ENCODE measurements around the gene HK2.
"Not testable (repeated sequence)": the region's sequence is repeated elsewhere in the genome, so short reads cannot be mapped to it uniquely, and the experiment has no call there.

The HK2 gene

DNA sequence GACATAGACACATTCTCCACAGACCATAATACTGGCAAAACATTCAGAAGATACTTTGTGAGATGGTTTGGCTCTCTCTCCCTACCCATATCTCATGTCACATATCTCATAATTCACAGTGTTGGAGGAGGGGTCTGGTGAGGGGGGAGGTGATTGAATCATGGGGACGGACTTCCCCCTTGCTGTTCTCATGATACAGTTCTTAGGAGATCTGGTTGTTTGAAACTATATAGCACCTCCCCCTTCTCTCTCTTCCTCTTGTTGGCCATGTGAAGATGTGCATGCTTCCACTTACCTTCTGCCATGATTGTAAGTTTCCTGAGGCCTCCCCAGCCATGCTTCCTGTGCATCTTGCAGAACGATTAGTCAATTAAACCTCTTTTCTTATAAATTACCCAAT is 61.1 kb downstream of the HK2 start:
- no peak overlapping the region for H3K27ac Mint-ChIP-seq
- no peaks in the 10 kb centered on the region for H3K27me3 Mint-ChIP-seq (ENCODE audit: low read depth)
- no peaks in the 10 kb centered on the region for H3K4me1 Mint-ChIP-seq (ENCODE audit: low read depth)
- no peak for DNase-seq (ENCODE audit: low spot score)
- H3K4me3 Mint-ChIP-seq = no peak overlapping the region
- H3K9me3 Mint-ChIP-seq = peaks cover 7% of the 10 kb centered on the region
- H3K36me3 Mint-ChIP-seq (ENCODE audit: low read depth) = peaks cover 57% of the 10 kb centered on the region

DNA sequence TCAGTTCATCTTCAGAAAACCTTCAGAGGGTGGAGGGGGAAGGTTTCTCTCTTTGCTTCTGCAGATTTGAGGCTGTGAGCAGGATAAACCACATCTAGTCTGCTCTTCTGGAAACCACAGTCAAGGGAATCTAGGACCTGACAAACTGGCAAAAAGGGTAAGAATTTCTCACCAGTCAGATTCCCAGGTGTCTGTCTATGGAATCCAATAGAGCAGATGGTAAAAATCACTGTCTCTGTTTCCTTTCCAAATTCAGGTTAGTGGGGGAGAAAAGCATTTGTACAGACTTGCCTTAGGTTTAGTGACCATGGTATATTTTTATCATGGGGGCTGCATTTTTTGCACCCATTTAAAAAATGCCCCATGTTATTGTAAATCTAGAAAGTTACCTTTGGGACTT is 62.3 kb downstream of the HK2 start:
- H3K4me3 Mint-ChIP-seq = no peak overlapping the region
- H3K27me3 Mint-ChIP-seq (ENCODE audit: low read depth) = no peaks in the 10 kb centered on the region
- no peak overlapping the region for H3K27ac Mint-ChIP-seq
- H3K4me1 Mint-ChIP-seq (ENCODE audit: low read depth) = no peaks in the 10 kb centered on the region
- H3K36me3 Mint-ChIP-seq (ENCODE audit: low read depth) = peaks cover 46% of the 10 kb centered on the region
- peaks cover 7% of the 10 kb centered on the region for H3K9me3 Mint-ChIP-seq
- no peak for DNase-seq (ENCODE audit: low spot score)

DNA sequence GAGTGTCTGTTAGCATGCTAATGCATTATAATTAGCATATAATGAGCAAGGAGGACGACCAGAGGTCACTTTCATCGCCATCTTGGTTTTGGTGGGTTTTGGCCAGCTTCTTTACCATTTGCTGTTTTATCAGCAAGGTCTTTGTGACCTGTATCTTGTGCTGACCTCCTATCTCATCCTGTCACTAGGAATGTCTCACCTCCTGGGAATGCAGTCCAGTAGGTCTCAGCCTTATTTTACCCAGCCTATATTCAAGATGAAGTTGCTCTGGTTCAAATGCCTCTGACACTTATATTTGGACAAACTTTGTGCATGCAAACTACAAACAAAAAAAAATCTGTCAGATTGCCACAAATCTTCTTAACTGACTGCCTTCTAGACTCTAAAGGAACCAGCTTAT is 66.3 kb downstream of the HK2 start:
- H3K4me1 Mint-ChIP-seq (ENCODE audit: low read depth); H3K9me3 Mint-ChIP-seq; H3K27ac Mint-ChIP-seq; DNase-seq (ENCODE audit: low spot score); H3K27me3 Mint-ChIP-seq (ENCODE audit: low read depth); H3K4me3 Mint-ChIP-seq: not testable (repeated sequence)
- H3K36me3 Mint-ChIP-seq (ENCODE audit: low read depth) = peaks cover 17% of the 10 kb centered on the region

DNA sequence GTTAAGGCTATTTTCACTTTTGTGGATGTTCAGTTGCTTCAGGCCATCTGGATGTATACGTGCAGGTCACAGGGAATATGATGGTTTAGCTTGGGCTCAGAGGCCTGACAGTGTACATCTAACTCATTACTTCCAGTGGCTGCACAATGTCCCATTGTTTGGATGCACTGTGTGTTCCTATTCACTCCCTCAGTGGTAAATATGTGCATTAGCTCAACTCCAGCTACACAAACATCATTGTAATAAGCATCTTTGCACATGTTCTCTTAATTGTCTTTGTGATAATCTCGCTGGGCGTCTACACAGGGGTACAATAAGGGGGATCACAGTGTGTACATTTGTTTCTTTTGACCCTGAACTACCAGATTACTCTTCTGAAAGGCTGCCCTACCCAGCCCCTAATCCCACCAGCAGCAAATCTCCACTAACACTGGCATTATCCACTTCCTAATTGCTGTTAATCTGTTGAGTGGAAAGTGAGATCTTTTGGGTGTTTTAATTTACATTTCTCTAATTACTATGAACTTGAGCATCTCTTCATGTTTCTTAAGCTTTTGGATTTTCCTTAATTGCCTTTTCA is 68.4 kb downstream of the HK2 start:
- Mint-ChIP-seq H3K27me3 (ENCODE audit: low read depth) (peaks cover 7% of the 10 kb centered on the region), H3K36me3 (ENCODE audit: low read depth) (peaks cover 2% of the 10 kb centered on the region), H3K27ac (no peak overlapping the region), H3K9me3 (no peaks in the 10 kb centered on the region), H3K4me1 (ENCODE audit: low read depth) (no peaks in the 10 kb centered on the region), H3K4me3 (no peak overlapping the region)
- no peak for DNase-seq (ENCODE audit: low spot score)

DNA sequence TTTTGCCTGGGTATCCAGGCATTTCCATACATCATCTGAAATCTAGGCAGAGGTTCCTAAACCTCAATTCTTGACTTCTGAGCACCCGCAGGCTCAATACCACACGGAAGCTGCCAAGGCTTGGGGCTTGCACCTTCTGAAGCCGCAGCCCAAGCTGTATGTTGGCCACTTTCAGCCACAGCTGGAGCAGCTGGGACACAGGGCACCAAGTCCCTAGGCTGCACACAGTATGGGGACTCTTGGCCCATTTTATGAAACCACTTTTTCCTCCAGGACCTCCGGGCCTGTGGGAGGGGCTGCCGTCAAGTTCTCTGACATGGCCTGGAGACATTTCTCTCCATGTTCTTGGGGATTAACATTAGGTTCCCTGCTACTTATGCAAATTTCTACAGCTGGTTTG is 72.5 kb downstream of the HK2 start:
- no peaks in the 10 kb centered on the region for H3K9me3 Mint-ChIP-seq
- no peaks in the 10 kb centered on the region for H3K36me3 Mint-ChIP-seq (ENCODE audit: low read depth)
- no peak overlapping the region for H3K4me3 Mint-ChIP-seq
- peaks cover 1% of the 10 kb centered on the region for H3K4me1 Mint-ChIP-seq (ENCODE audit: low read depth)
- H3K27me3 Mint-ChIP-seq (ENCODE audit: low read depth) = peaks cover 28% of the 10 kb centered on the region
- DNase-seq (ENCODE audit: low spot score) = no peak
- no peak overlapping the region for H3K27ac Mint-ChIP-seq

DNA sequence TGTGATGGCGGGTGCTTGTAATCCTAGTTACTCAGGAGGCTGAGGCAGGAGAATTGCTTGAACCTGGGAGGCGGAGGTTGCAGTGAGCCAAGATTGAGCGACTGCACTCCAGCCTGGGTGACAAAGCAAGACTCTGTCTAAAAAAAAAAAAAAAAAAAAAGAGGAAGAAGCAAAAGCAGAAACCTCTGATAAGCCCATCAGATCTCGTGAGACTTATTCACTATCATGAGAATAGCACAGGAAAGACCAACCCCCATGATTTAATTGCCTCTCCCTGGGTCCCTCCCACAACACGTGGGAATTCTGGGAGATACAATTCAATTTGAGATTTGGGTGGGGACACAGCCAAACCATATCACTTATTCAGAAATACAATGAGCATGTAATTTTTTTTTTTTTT is 73.6 kb downstream of the HK2 start:
- H3K9me3 Mint-ChIP-seq; H3K4me3 Mint-ChIP-seq; H3K36me3 Mint-ChIP-seq (ENCODE audit: low read depth); DNase-seq (ENCODE audit: low spot score); H3K27ac Mint-ChIP-seq; H3K4me1 Mint-ChIP-seq (ENCODE audit: low read depth): not testable (repeated sequence)
- peaks cover 28% of the 10 kb centered on the region for H3K27me3 Mint-ChIP-seq (ENCODE audit: low read depth)

DNA sequence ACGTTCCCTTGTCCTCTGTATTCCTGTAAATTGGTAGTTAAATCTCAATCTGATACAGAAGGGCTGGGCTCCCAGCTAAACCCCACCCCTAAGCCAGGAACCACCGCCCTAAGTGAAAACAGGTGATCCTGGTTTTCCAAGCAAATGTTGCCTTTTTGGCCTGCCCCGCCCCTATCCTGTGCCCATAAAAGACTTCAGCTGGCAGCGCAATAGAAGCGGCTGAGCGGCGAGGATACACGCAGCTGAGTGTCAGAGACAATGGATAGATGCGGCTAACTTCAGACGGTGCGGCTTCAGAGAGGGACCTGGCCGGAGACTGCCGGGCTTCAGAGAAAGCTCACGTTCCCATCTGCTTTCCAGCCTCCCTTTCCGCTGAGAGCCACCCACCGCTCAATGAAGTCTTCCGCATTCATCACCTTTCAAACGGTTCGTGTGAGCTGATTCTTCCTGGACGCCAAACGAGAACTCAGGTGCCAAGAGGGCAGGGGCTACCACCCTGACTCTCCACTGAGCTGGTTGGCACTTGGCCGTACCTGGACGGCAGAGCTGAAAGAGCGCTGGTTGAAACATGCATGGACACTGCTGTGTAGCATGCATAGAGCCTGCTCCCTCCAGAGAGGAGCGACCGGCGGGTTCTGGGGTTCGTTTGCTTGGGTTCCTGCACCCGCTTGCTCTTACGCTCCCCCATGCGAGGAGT is 75.0 kb downstream of the HK2 start:
- Mint-ChIP-seq H3K27me3 (ENCODE audit: low read depth) (peaks cover 31% of the 10 kb centered on the region), H3K9me3 (no peaks in the 10 kb centered on the region), H3K4me3 (no peak overlapping the region), H3K27ac (no peak overlapping the region), H3K4me1 (ENCODE audit: low read depth) (peaks cover 1% of the 10 kb centered on the region), H3K36me3 (ENCODE audit: low read depth) (no peaks in the 10 kb centered on the region)
- no peak for DNase-seq (ENCODE audit: low spot score)

DNA sequence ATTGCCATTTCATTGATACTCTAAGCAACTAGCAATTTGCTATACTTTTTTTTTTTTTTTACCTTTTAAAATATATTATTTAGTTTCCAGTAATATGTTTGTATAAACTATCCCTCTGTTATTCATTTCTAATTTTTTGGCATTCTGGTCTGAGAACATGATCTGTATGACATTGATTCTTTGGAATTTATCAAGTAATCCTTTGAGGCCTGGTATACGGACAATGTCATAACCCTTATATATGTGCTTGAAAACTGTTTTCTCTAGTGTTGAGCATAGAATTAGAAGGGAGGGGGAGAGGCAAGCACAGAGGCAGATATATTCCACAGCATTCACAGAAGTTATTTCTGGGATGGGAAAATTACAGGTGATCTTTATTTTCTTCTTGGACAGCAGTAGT is 76.3 kb downstream of the HK2 start:
- no peak for DNase-seq (ENCODE audit: low spot score)
- Mint-ChIP-seq H3K27ac (no peak overlapping the region), H3K4me3 (no peak overlapping the region), H3K36me3 (ENCODE audit: low read depth) (no peaks in the 10 kb centered on the region), H3K27me3 (ENCODE audit: low read depth) (peaks cover 36% of the 10 kb centered on the region), H3K9me3 (no peaks in the 10 kb centered on the region), H3K4me1 (ENCODE audit: low read depth) (peaks cover 1% of the 10 kb centered on the region)

DNA sequence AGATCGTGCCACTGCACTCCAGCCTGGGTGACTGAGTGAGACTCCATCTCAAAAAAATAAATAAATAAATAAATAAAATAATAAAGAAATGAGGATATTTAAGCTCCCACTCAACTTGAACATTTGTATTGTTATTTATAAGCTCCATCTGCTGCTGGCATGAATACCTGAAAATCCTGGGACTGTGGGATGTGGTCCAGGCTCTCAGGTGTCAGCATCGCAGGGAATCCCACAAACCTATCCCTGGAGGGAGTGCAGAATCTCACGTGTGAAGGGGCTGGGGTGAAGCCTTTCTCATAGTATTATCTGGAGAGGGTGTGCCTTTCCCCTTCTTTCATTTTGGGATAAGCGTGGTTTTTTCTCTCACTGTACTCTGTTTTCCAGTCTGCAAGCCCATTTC is 77.1 kb downstream of the HK2 start:
- Mint-ChIP-seq H3K4me3 (no peak overlapping the region), H3K4me1 (ENCODE audit: low read depth) (peaks cover 6% of the 10 kb centered on the region), H3K27ac (no peak overlapping the region), H3K9me3 (no peaks in the 10 kb centered on the region), H3K36me3 (ENCODE audit: low read depth) (no peaks in the 10 kb centered on the region), H3K27me3 (ENCODE audit: low read depth) (peaks cover 38% of the 10 kb centered on the region)
- DNase-seq (ENCODE audit: low spot score) = no peak

DNA sequence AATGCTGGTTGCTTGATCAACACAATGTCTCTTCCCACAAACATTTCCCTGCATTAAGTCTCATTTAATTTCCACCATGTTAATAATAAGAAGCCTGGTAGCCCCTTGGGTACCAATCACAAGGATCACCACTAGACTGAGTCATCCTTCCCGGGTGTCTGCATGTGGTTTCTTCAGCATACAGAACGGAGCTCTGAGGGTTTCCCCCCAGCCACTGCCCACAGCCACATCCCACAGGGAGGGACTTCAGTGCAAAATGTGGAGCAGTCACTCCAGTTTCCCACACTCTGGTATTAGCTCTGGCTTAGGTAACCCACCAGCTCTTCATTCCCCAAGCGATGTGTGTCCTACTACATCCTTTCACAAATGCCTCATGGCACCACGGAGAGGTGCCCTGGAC is 81.8 kb downstream of the HK2 start:
- Mint-ChIP-seq H3K27ac (no peak overlapping the region), H3K4me3 (no peak overlapping the region), H3K9me3 (no peaks in the 10 kb centered on the region), H3K4me1 (ENCODE audit: low read depth) (peaks cover 7% of the 10 kb centered on the region), H3K36me3 (ENCODE audit: low read depth) (no peaks in the 10 kb centered on the region), H3K27me3 (ENCODE audit: low read depth) (peaks cover 30% of the 10 kb centered on the region)
- DNase-seq (ENCODE audit: low spot score) = peak; percentile 50

DNA sequence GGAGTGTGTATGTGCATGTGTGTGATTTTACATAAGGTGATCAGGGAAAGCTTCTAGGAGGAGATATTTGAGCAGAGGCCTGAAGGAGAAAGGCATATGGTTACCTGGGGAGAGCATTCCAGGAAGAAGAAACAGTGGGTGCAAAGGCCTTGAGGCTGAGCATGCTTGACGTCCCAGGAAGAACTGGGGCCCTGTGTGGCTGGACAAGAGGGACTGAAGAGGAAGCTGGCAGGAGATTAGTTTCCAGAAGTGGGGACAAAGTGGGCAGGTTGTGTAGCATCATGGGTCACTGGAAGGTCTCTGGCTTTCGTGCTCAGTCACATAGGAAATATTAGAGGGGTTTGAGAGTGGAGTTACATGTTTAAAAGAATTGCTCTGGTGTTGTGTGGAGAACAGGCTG is 82.5 kb downstream of the HK2 start:
- H3K9me3 Mint-ChIP-seq = no peaks in the 10 kb centered on the region
- no peaks in the 10 kb centered on the region for H3K36me3 Mint-ChIP-seq (ENCODE audit: low read depth)
- H3K4me3 Mint-ChIP-seq = no peak overlapping the region
- peaks cover 7% of the 10 kb centered on the region for H3K4me1 Mint-ChIP-seq (ENCODE audit: low read depth)
- DNase-seq (ENCODE audit: low spot score) = no peak
- peaks cover 32% of the 10 kb centered on the region for H3K27me3 Mint-ChIP-seq (ENCODE audit: low read depth)
- peak overlapping the region; percentile 2 for H3K27ac Mint-ChIP-seq

DNA sequence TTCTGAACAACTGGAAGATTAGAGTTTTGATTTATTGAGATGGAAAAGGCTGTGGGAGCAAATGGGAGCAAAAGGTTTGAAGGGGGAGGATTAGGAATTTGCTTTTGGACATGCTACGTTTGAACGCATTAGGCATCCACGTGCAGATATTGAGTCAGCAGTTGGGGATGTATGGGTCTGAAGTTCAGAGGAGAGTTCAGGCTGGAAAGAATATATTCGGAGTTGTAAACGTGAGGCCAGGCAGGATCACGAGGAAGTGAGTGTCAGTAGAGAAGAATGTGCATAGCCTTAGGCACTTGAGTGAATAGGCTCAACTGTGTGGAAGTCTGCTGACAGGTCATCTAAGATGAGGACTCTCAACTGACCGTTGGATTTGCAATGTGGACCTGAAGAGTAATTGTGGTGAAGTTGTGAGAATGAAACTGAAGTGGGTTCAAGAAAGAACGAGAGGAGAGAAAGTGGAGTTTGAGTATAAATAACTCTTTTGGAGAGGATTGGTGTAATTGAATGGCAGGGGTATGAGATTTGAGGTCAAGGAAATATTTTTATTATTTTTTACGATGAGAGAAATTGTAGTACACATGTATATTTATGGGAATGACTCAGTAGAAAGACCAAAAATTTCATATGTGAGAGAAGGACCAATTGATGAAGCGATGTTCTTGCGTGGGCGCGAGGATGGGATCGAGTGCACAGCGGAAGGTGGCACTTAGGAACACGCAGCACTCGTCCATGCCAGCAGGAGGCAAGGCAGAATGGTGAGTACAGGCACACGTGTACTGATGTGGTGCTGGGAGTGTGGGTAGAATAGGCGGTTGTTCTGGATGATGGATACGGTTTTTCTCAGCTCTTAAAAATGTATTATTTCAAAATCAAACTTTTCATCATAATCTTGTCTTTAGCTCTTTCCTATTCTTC is 84.0 kb downstream of the HK2 start:
- Mint-ChIP-seq H3K27ac (no peak overlapping the region), H3K4me1 (ENCODE audit: low read depth) (peaks cover 7% of the 10 kb centered on the region), H3K9me3 (no peaks in the 10 kb centered on the region), H3K4me3 (no peak overlapping the region), H3K27me3 (ENCODE audit: low read depth) (peaks cover 33% of the 10 kb centered on the region), H3K36me3 (ENCODE audit: low read depth) (no peaks in the 10 kb centered on the region)
- no peak for DNase-seq (ENCODE audit: low spot score)

DNA sequence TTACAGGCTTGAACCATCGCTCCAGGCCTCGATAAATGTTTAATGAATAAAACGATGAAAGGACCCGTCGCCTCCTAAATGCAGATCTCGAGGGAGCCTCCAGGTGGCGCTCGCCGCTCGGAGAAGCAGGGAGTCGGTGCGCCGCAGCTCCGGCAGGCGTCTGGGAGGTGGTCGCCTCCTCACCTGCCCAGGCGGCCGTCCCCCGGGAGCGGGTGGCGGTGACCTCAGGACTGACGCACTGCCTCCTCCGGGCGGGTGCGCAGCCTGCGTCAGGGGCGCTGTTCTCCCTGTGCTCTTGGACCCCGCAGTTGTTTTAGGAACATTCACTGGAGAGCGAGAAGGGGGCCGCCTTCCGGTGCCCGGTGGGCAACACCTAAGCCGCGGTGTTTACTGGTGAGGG is 85.9 kb downstream of the HK2 start:
- Mint-ChIP-seq H3K27me3 (ENCODE audit: low read depth) (peaks cover 24% of the 10 kb centered on the region), H3K9me3 (no peaks in the 10 kb centered on the region), H3K4me3 (no peak overlapping the region), H3K27ac (no peak overlapping the region), H3K4me1 (ENCODE audit: low read depth) (peaks cover 7% of the 10 kb centered on the region), H3K36me3 (ENCODE audit: low read depth) (no peaks in the 10 kb centered on the region)
- peak; percentile 54 for DNase-seq (ENCODE audit: low spot score)

DNA sequence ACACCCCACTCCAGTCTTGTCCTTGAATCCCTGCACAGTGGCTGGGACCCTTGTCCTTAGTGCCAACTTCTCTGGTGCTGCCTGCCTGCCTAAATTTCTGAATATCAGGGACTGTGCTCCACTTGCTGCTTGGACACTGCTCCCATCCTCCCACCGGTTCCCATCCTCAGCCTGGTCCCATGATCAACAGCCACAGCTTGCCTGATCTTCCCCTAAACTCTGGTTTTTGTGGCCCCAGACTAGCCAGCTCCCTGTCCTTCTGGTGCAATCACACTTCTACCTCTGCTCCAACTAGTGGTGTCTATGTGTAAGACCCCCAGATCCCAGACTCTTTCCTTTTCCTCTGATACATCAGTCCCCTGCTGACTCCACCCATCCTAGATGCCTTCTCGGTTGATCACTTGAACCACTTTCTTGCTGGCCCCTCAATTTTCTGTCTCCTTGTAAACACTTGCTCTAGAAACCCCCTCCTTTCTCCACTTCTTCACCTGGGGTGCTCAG is 87.4 kb downstream of the HK2 start:
- H3K4me3 Mint-ChIP-seq = no peak overlapping the region
- H3K4me1 Mint-ChIP-seq (ENCODE audit: low read depth) = no peaks in the 10 kb centered on the region
- H3K36me3 Mint-ChIP-seq (ENCODE audit: low read depth) = no peaks in the 10 kb centered on the region
- H3K27ac Mint-ChIP-seq = no peak overlapping the region
- no peak for DNase-seq (ENCODE audit: low spot score)
- H3K9me3 Mint-ChIP-seq = no peaks in the 10 kb centered on the region
- peaks cover 21% of the 10 kb centered on the region for H3K27me3 Mint-ChIP-seq (ENCODE audit: low read depth)
